Epidermal melanocyte (primary cell): ENCODE measurements around the gene FASTKD1.
"Not testable (repeated sequence)": the region's sequence is repeated elsewhere in the genome, so short reads cannot be mapped to it uniquely, and the experiment has no call there.

Experiments used
- DNase-seq: peaks from one replicate; pipeline ENCODE4 v3.0.0; 2011; ENCODE audit warnings: low spot score; ENCODE audit not compliant: insufficient read length

The FASTKD1 gene

GRCh38 chr2:169570752-169571151 is 2.9 kb downstream of the FASTKD1 start:
- DNase-seq = not testable (repeated sequence)

- DNase-seq = no peak
These were observed 3.7 kb downstream of the FASTKD1 start for GRCh38 chr2:169569948-169570347.

DNA sequence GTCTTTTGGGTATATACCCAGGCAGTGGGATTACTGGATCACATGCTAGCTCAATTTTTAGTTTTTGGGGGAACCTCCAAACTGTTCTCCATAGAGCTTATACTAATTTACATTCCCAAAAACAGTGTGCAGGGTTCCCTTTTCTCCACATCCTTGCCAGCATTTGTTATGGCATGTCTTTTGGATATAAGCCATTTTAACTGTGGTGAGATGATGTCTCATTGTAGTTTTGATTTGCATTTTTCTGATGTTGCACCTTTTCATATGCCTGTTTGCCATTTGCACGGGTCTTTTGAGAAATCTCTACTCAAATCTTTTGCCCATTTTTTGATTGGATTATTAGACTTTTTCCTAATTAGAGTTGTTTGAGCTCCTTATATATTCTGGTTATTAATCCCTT is 8.0 kb downstream of the FASTKD1 start:
- no peak for DNase-seq

DNA sequence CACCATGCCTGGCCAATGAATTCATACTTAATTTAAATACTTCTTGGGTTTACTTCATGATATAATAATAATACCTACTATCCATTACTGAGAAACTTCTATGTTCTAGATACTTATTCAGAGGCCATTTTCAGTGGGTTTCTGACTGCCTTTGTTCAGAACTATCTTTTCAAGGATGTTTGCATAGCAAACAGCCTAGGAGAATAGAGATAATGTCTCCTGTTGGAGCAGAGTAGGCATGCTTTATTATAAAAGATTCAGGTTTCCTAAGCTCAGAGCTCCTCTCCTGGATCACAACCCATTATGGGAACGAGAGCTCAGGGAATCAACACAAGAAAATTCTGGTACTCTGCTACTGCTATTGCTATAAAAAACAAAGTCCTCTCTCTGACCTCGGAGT is 11.1 kb downstream of the FASTKD1 start:
- DNase-seq = no peak

DNA sequence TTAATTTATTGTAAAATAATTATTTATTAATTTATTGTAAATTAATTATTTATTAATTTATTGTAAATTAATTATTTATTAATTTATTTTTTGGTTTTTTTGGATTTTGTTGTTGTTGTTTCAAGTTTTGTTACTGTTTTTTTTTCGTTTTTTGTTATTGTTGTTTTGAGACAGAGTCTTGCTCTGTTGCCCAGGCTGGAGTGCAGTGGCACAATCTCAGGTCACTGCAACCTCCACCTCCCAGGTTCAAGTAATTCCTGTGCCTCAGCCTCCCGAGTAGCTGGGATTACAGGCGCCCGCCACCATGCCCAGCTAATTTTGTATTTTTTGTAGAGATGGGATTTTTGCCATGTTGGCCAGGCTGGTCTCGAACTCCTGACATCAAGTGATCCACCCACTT is 11.6 kb downstream of the FASTKD1 start:
- DNase-seq = not testable (repeated sequence)

GRCh38 chr2:169561364-169561763 is 12.3 kb downstream of the FASTKD1 start:
- no peak for DNase-seq

- no peak for DNase-seq
These were observed 26.9 kb downstream of the FASTKD1 start for GRCh38 chr2:169546756-169547155.

GRCh38 chr2:169542433-169542832 is 31.2 kb downstream of the FASTKD1 start:
- no peak for DNase-seq

DNA sequence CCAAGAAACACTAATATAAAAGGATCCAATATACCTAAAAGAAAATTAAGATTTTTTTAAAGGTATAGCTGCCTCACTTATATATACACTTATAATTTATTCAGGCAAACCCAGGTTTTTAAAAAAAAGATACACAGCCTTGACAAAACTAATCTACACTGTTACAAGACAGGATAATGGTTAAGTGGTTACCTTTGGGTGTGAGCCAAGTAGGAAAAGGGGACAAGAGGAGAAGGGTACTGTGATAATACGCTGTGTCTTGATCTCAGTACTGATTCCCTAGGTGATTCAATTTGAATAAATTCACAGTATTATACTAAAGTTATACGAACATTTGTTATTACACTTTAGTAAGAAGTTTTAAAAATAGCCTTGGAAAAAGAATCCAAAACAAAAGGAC is 33.5 kb downstream of the FASTKD1 start:
- no peak for DNase-seq

GRCh38 chr2:169539460-169539859 is 34.2 kb downstream of the FASTKD1 start:
- not testable (repeated sequence) for DNase-seq

GRCh38 chr2:169528271-169528701 is 45.4 kb downstream of the FASTKD1 start:
- DNase-seq = no peak

- no peak for DNase-seq
These were observed 47.2 kb downstream of the FASTKD1 start for GRCh38 chr2:169526451-169526850.

DNA sequence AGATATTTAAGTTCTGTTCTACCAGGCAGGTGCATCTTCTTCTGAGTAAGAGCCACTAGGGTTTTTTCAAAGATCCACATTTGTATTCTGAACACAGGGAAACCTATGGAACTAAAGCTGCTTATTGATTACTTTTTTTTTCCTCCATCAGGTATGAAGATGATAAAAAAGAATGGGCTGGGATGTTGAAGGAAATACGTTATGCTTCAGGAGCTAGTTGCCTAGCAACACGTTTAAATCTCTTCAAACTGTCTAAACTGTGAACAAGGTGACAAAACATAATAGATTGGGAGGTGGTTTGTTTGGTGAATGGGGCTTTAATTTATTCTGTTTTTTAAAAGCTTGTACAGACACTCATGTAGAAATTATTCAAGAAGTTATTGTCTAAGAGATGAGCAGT is 48.2 kb downstream of the FASTKD1 start:
- no peak for DNase-seq

- no peak for DNase-seq
These were observed 50.0 kb downstream of the FASTKD1 start for GRCh38 chr2:169523681-169524080.

- DNase-seq = no peak
These were observed 52.8 kb downstream of the FASTKD1 start for GRCh38 chr2:169520896-169521295.

DNA sequence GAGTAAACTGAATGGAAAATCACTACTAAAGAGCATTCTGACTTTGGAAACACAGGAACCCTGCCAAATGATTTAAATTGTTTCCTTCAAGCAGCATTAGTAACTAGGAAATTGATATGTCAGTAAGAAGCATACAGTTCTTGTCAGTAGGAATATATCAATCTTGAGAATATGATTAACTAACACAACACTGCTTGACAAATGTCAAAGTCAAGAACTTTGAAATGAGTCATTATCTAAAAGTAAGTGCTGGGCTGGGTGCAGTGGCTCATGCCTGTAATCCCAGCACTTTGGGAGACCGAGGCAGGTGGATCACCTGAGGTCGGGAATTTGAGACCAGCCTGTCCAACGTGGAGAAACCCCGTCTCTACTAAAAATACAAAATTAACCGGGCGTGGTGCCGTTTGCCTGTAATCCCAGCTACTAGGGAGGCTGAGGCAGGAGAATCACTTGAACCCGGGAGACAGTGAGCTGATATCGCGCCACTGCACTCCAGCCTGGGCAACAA is 57.1 kb downstream of the FASTKD1 start:
- not testable (repeated sequence) for DNase-seq

- DNase-seq = not testable (repeated sequence)
These were observed 58.9 kb downstream of the FASTKD1 start for GRCh38 chr2:169514758-169515157.

- no peak for DNase-seq
These were observed 59.7 kb downstream of the FASTKD1 start for GRCh38 chr2:169513926-169514325.

DNA sequence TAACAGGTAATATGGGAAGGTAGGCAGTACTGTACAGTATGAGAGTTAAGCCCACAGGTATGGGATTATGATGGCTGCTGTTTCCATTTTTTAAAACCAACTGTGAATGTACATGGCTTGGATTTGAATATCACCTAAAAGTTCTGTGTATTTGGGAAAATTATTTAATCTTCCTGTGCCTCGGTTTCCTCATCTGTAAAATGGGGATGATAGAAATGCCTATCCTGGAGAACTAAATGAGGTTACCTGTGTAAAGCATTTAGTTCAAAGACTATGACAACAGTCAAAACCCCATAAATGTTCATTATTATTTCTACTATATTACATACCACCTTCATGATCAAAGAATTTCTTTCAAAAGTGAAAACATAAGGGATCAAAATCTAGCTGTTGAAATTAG is 60.6 kb downstream of the FASTKD1 start:
- DNase-seq = no peak

GRCh38 chr2:169512525-169512924 is 61.1 kb downstream of the FASTKD1 start:
- no peak for DNase-seq

DNA sequence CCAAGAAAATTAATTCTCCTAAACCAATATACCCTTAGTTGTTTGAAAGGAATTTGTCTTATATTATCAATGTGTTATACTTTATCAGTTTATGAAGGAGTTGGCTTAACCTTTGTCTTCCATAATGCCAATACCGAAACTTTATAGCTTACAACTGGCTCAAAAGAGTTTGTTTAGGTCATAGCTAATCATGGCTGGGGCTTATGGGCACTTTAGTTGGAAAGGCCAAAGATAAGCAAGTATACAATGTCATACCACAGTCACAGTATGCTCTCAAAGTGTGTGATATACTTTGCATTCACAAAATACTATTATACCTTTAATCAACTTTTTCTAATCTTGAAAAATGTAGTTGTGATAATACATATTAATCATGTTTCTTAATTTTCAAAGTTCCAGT is 61.8 kb downstream of the FASTKD1 start:
- DNase-seq = no peak

GRCh38 chr2:169510496-169510895 is 63.2 kb downstream of the FASTKD1 start:
- no peak for DNase-seq

GRCh38 chr2:169509955-169510354 is 63.7 kb downstream of the FASTKD1 start:
- DNase-seq = no peak

GRCh38 chr2:169509298-169509885 is 64.3 kb downstream of the FASTKD1 start, which contains the start of gene KLHL41:
Gene KLHL41, plus strand, starts transcription at chr2:169509702. Its CDS starts 77 bp downstream, at chr2:169509779.
- no peak for DNase-seq
